Tibial nerve (tissue), 4 donors: Measurements from ENCODE around the gene OGFOD3.

ENCODE experiments used
- EP300 ChIP-seq, 2 donors: sonication (generic); formaldehyde crosslinking; IDR thresholded peaks; one replicate each; pipeline ENCODE4 v1.6.1; 2017; ENCODE audit warnings: antibody characterized with exemption in 2 of 2, mild to moderate bottlenecking in 1 of 2
- TF ChIP-seq, protein P1 (sequence below), 5 experiments: fragments of 200-600 bp in 3 of 5; fragments of 450-650 bp in 2 of 5; sonication (generic) in 3 of 5; IDR thresholded peaks; one replicate each; pipeline ENCODE4 v1.5.1; 2016 to 2019; ENCODE audit warnings: antibody characterized with exemption in 5 of 5, mild to moderate bottlenecking in 3 of 5, moderate library complexity in 2 of 5

GRCh38 chr17:82391496-82392066 lies 26.8 kb downstream of the OGFOD3 start:
- no peak for TF ChIP-seq EP300 (IDR thresholded peaks at IDR 0.05)
- TF ChIP-seq, protein P1, sequence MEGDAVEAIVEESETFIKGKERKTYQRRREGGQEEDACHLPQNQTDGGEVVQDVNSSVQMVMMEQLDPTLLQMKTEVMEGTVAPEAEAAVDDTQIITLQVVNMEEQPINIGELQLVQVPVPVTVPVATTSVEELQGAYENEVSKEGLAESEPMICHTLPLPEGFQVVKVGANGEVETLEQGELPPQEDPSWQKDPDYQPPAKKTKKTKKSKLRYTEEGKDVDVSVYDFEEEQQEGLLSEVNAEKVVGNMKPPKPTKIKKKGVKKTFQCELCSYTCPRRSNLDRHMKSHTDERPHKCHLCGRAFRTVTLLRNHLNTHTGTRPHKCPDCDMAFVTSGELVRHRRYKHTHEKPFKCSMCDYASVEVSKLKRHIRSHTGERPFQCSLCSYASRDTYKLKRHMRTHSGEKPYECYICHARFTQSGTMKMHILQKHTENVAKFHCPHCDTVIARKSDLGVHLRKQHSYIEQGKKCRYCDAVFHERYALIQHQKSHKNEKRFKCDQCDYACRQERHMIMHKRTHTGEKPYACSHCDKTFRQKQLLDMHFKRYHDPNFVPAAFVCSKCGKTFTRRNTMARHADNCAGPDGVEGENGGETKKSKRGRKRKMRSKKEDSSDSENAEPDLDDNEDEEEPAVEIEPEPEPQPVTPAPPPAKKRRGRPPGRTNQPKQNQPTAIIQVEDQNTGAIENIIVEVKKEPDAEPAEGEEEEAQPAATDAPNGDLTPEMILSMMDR (IDR thresholded peaks at IDR 0.05), result no peak
